Measurements from ENCODE around the gene CACNB4. TPM values are rescaled to one million over a fixed set of nuclear protein-coding genes. Genes with fewer than 3 reads are reported as not detected.

The CACNB4 gene
- total RNA-seq, 1 donor, result 4.3 TPM

GRCh38 chr2:152058655-152059054 lies 40.2 kb downstream of the CACNB4 start:
- Histone ChIP-seq H3K4me1 (ENCODE audit: insufficient read depth, low read length) (peaks cover 22% of the 10 kb centered on the region), H3K36me3 (ENCODE audit: insufficient read depth, low read length) (no peaks in the 10 kb centered on the region), H3K79me2 (ENCODE audit: insufficient read depth, low read length) (no peaks in the 10 kb centered on the region), H3K9me3 (ENCODE audit: low read depth, low read length) (peaks cover 4% of the 10 kb centered on the region), H4K20me1 (ENCODE audit: insufficient read depth, low read length) (no peaks in the 10 kb centered on the region), H3K4me3 (ENCODE audit: insufficient read depth, low read length) (no peak overlapping the region), H3K27ac (ENCODE audit: low read depth, low read length) (no peak overlapping the region), H2AFZ (ENCODE audit: low read length) (no peak overlapping the region), H3K4me2 (ENCODE audit: insufficient read depth, low read length) (no peak overlapping the region), H3K27me3 (ENCODE audit: insufficient read depth, low read length) (peaks cover 52% of the 10 kb centered on the region)
- no peak for DNase-seq (ENCODE audit: insufficient read length, low spot score, missing footprints)
- TF ChIP-seq, protein P1, sequence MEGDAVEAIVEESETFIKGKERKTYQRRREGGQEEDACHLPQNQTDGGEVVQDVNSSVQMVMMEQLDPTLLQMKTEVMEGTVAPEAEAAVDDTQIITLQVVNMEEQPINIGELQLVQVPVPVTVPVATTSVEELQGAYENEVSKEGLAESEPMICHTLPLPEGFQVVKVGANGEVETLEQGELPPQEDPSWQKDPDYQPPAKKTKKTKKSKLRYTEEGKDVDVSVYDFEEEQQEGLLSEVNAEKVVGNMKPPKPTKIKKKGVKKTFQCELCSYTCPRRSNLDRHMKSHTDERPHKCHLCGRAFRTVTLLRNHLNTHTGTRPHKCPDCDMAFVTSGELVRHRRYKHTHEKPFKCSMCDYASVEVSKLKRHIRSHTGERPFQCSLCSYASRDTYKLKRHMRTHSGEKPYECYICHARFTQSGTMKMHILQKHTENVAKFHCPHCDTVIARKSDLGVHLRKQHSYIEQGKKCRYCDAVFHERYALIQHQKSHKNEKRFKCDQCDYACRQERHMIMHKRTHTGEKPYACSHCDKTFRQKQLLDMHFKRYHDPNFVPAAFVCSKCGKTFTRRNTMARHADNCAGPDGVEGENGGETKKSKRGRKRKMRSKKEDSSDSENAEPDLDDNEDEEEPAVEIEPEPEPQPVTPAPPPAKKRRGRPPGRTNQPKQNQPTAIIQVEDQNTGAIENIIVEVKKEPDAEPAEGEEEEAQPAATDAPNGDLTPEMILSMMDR (IDR thresholded peaks at IDR 0.05; ENCODE audit: extremely low read depth, low read depth, low read length), result no peak

GRCh38 chr2:152056418-152056817 lies 42.4 kb downstream of the CACNB4 start:
- Histone ChIP-seq H2AFZ (ENCODE audit: low read length) (no peak overlapping the region), H3K4me1 (ENCODE audit: insufficient read depth, low read length) (peaks cover 6% of the 10 kb centered on the region), H3K27me3 (ENCODE audit: insufficient read depth, low read length) (peaks cover 64% of the 10 kb centered on the region), H3K4me3 (ENCODE audit: insufficient read depth, low read length) (no peak overlapping the region), H3K27ac (ENCODE audit: low read depth, low read length) (no peak overlapping the region), H4K20me1 (ENCODE audit: insufficient read depth, low read length) (no peaks in the 10 kb centered on the region), H3K9me3 (ENCODE audit: low read depth, low read length) (peaks cover 4% of the 10 kb centered on the region), H3K4me2 (ENCODE audit: insufficient read depth, low read length) (no peak overlapping the region), H3K79me2 (ENCODE audit: insufficient read depth, low read length) (no peaks in the 10 kb centered on the region), H3K36me3 (ENCODE audit: insufficient read depth, low read length) (no peaks in the 10 kb centered on the region)
- TF ChIP-seq, protein P1 (IDR thresholded peaks at IDR 0.05; ENCODE audit: extremely low read depth, low read depth, low read length), result no peak
- no peak for DNase-seq (ENCODE audit: insufficient read length, low spot score, missing footprints)

- H3K79me2 ChIP-seq (ENCODE audit: insufficient read depth, low read length), result no peaks in the 10 kb centered on the region
- no peak overlapping the region for H2AFZ ChIP-seq (ENCODE audit: low read length)
- peaks cover 69% of the 10 kb centered on the region for H3K27me3 ChIP-seq (ENCODE audit: insufficient read depth, low read length)
- DNase-seq (ENCODE audit: insufficient read length, low spot score, missing footprints), result no peak
- peaks cover 4% of the 10 kb centered on the region for H3K9me3 ChIP-seq (ENCODE audit: low read depth, low read length)
- no peak overlapping the region for H3K4me3 ChIP-seq (ENCODE audit: insufficient read depth, low read length)
- H4K20me1 ChIP-seq (ENCODE audit: insufficient read depth, low read length), result no peaks in the 10 kb centered on the region
- no peak overlapping the region for H3K4me2 ChIP-seq (ENCODE audit: insufficient read depth, low read length)
- H3K4me1 ChIP-seq (ENCODE audit: insufficient read depth, low read length), result peaks cover 6% of the 10 kb centered on the region
- H3K36me3 ChIP-seq (ENCODE audit: insufficient read depth, low read length), result no peaks in the 10 kb centered on the region
- no peak overlapping the region for H3K27ac ChIP-seq (ENCODE audit: low read depth, low read length)
- TF ChIP-seq, protein P1 (IDR thresholded peaks at IDR 0.05; ENCODE audit: extremely low read depth, low read depth, low read length), result no peak
Observed at GRCh38 chr2:152055366-152056108, 43.3 kb downstream of the CACNB4 start.

DNA sequence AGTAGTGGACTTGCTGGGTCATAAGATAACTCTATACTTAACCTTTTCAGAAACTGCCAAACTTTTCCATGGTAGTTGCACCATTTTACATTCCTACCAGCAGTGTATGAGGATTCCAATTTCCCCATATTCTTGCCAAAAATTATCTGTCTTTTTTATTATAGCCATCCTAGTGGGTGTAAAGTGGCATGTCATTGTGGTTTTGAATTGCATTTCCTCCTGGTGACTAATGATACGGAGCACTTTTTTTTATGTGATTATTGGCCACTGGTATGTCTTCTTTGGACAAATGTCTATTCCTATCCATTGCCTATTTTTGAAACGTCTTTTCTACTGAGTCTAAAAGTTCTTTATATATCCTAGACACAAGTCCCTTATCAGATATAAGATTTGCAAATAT lies 44.3 kb downstream of the CACNB4 start:
- Histone ChIP-seq H2AFZ (ENCODE audit: low read length) (no peak overlapping the region), H3K4me1 (ENCODE audit: insufficient read depth, low read length) (peaks cover 6% of the 10 kb centered on the region), H3K9me3 (ENCODE audit: low read depth, low read length) (peaks cover 4% of the 10 kb centered on the region), H4K20me1 (ENCODE audit: insufficient read depth, low read length) (no peaks in the 10 kb centered on the region), H3K27ac (ENCODE audit: low read depth, low read length) (no peak overlapping the region), H3K27me3 (ENCODE audit: insufficient read depth, low read length) (peaks cover 70% of the 10 kb centered on the region), H3K4me3 (ENCODE audit: insufficient read depth, low read length) (no peak overlapping the region), H3K79me2 (ENCODE audit: insufficient read depth, low read length) (no peaks in the 10 kb centered on the region), H3K36me3 (ENCODE audit: insufficient read depth, low read length) (no peaks in the 10 kb centered on the region), H3K4me2 (ENCODE audit: insufficient read depth, low read length) (no peak overlapping the region)
- DNase-seq (ENCODE audit: insufficient read length, low spot score, missing footprints), result peak; percentile 83
- TF ChIP-seq, protein P1 (IDR thresholded peaks at IDR 0.05; ENCODE audit: extremely low read depth, low read depth, low read length), result peak; percentile 51
